Prostate gland (tissue), 2 donors: ENCODE data around the gene ANKRD11.

Experiments
- CTCF ChIP-seq, 4 experiments: fragments of 200-600 bp in 2 of 4; fragments of 450-650 bp in 2 of 4; sonication (generic) in 2 of 4; IDR thresholded peaks; 1 replicate in 3 of 4; 2 replicates in 1 of 4; pipeline ENCODE4 v1.5.1; 2016 to 2019; ENCODE audit warnings: antibody characterized with exemption in 4 of 4, mild to moderate bottlenecking in 2 of 4, moderate library complexity in 2 of 4
- POLR2A ChIP-seq: fragments of 450-650 bp; IDR thresholded peaks from one replicate; pipeline ENCODE4 v1.6.1; 2016; ENCODE audit warnings: antibody characterized with exemption, mild to moderate bottlenecking
- POLR2AphosphoS5 ChIP-seq: sonication (generic); formaldehyde crosslinking; IDR thresholded peaks from one replicate; pipeline ENCODE4 v1.6.1; 2017; ENCODE audit warnings: antibody characterized with exemption

- TF ChIP-seq POLR2AphosphoS5: no peak
- no peak for TF ChIP-seq CTCF (IDR thresholded peaks at IDR 0.05)
- TF ChIP-seq POLR2A: no peak
Observed at GRCh38 chr16:89412811-89413210, 77.5 kb downstream of the ANKRD11 start.
